Measurements from ENCODE around the gene BET1. TPM values are rescaled to one million over a fixed set of nuclear protein-coding genes. Genes with fewer than 3 reads are reported as not detected.

The BET1 gene
- total and polyA plus RNA-seq, 2 of the 8 experiments (the other 6 are each of a cell fraction or from before 2014, with no cell fraction given) = 20.6 to 31.7 TPM

- H4K5ac ChIP-seq (ENCODE audit: insufficient read length, low read depth, low read length) = no peak overlapping the region
- no peak overlapping the region for H4K91ac ChIP-seq (replicated peaks; ENCODE audit: insufficient read length, low read length)
- H3K36me3 ChIP-seq (ENCODE audit: control insufficient read depth in 2 of 4, insufficient read depth in 4 of 4, low read length in 3 of 4) = no peaks in the 10 kb centered on the region
- H2BK120ac ChIP-seq (replicated peaks; ENCODE audit: low read depth, low read length) = no peak overlapping the region
- H3K4me3 ChIP-seq (ENCODE audit: extremely low read depth in 1 of 4, insufficient read depth in 2 of 4, low read depth in 3 of 4, low read length in 4 of 4) = no peak overlapping the region
- H3K9ac ChIP-seq (replicated peaks in 1 of 4; ENCODE audit: extremely low read depth in 1 of 4, low read depth in 3 of 4, low read length in 3 of 4) = no peak overlapping the region
- no peaks in the 10 kb centered on the region for H3K4me1 ChIP-seq (replicated peaks in 1 of 4; ENCODE audit: control insufficient read depth in 3 of 4, insufficient read depth in 4 of 4, low read length in 3 of 4)
- no peak overlapping the region for H2AFZ ChIP-seq (ENCODE audit: low read length)
- no peak overlapping the region for H2BK5ac ChIP-seq (ENCODE audit: low read depth, low read length)
- FAIRE-seq (no peak), DNase-seq (ENCODE audit: low read depth in 1 of 2, low spot score in 2 of 2) (no peak)
- ChIA-PET CTCF (ENCODE audit: partially characterized antibody) (interaction anchor here (1.5 to 2.2 kb wide), 2 partner anchors 27 to 50 kb away, joined by 3 to 7 read pairs; partner anchors contain the start of gene GNG11), POLR2A (ENCODE audit: partially characterized antibody) (no interaction called here)
- no peaks in the 10 kb centered on the region for H3K79me1 ChIP-seq (ENCODE audit: low read depth, low read length)
- H3K14ac ChIP-seq (ENCODE audit: insufficient read length) = no peak overlapping the region
- H3K23me2 ChIP-seq (ENCODE audit: low read depth, low read length) = no peaks in the 10 kb centered on the region
- H2BK20ac ChIP-seq (ENCODE audit: low read length) = no peak overlapping the region
- H3K56ac ChIP-seq (replicated peaks; ENCODE audit: insufficient read length, low read depth, low read length) = no peak overlapping the region
- no peak overlapping the region for H3K18ac ChIP-seq (ENCODE audit: extremely low read depth, low read length)
- no peak overlapping the region for H3K4ac ChIP-seq (replicated peaks; ENCODE audit: insufficient read length, low read depth, low read length)
- H2BK12ac ChIP-seq (ENCODE audit: low read depth, low read length) = no peak overlapping the region
- H3K4me2 ChIP-seq (ENCODE audit: insufficient read depth in 1 of 2, low read depth in 2 of 2, low read length in 2 of 2) = no peak overlapping the region
- no peak overlapping the region for H3K23ac ChIP-seq (ENCODE audit: insufficient read length)
- no peak overlapping the region for H2BK15ac ChIP-seq (ENCODE audit: low read length)
- no peak overlapping the region for H3K27ac ChIP-seq (ENCODE audit: low read depth, low read length)
- H2AK5ac ChIP-seq (ENCODE audit: low read depth, low read length) = no peak overlapping the region
- WGBS, 2 experiments (ENCODE audit: extremely low coverage in 1 of 2, insufficient coverage in 1 of 2, insufficient read length in 1 of 2, insufficient replicate concordance in 2 of 2, low coverage in 1 of 2, low lambda C conversion rate in 2 of 2, missing lambda C conversion rate in 1 of 2) = 92% methylated on average over 1 of the region's 2 CpGs; no CpG with 5 or more reads in 1 of the 2 experiments
- H3K9me3 ChIP-seq (ENCODE audit: insufficient read depth in 2 of 2, low read depth in 1 of 2, low read length in 1 of 2) = no peaks in the 10 kb centered on the region
- peaks cover 0 to 1% (median 0%) of the 10 kb centered on the region in 4 experiments; a peak in 1 of 7 replicates for H3K27me3 ChIP-seq (replicated peaks in 1 of 4; ENCODE audit: control insufficient read depth in 3 of 4, extremely low read depth in 1 of 4, insufficient read depth in 3 of 4, low read length in 3 of 4)
- no peaks in the 10 kb centered on the region for H3K79me2 ChIP-seq (ENCODE audit: control insufficient read depth in 1 of 2, insufficient read depth in 2 of 2, low read length in 2 of 2)
- H4K20me1 ChIP-seq (replicated peaks in 1 of 2; ENCODE audit: control insufficient read depth in 1 of 2, insufficient read depth in 2 of 2, low read length in 2 of 2) = no peaks in the 10 kb centered on the region
- H4K8ac ChIP-seq (ENCODE audit: extremely low read depth, insufficient read depth, low read length) = no peak overlapping the region
- no peak for TF ChIP-seq TAF7 (optimal IDR thresholded peaks at IDR 0.05; ENCODE audit: borderline replicate concordance, low read depth, low read length)
- no peak for TF ChIP-seq SUZ12 (IDR thresholded peaks at IDR 0.05; ENCODE audit: low read length)
- no peak for TF ChIP-seq E2F6 (IDR thresholded peaks at IDR 0.05)
- TF ChIP-seq SP4 (IDR thresholded peaks at IDR 0.05; ENCODE audit: low read length) = no peak
- no peak for TF ChIP-seq RNF2 (IDR thresholded peaks at IDR 0.05; ENCODE audit: borderline replicate concordance, low read depth, low read length, missing control alignments, poor library complexity, severe bottlenecking)
- TF ChIP-seq POU5F1 (IDR thresholded peaks at IDR 0.05; ENCODE audit: low read depth, low read length) = no peak
- TF ChIP-seq EP300 (IDR thresholded peaks at IDR 0.05; ENCODE audit: borderline replicate concordance in 1 of 2, low read depth in 2 of 2, low read length in 2 of 2) = no peak
- TF ChIP-seq RFX5 (IDR thresholded peaks at IDR 0.05; ENCODE audit: borderline replicate concordance, low read depth, low read length) = no peak
- no peak for TF ChIP-seq SRF (IDR thresholded peaks at IDR 0.05; ENCODE audit: low read depth, low read length)
- TF ChIP-seq GABPA (IDR thresholded peaks at IDR 0.05; ENCODE audit: borderline replicate concordance, insufficient read depth, low read length) = no peak
- no peak for TF ChIP-seq CBX8 (IDR thresholded peaks at IDR 0.05; ENCODE audit: borderline replicate concordance, low read depth, low read length)
- TF ChIP-seq TEAD4 (IDR thresholded peaks at IDR 0.05; ENCODE audit: low read depth, low read length) = no peak
- no peak for TF ChIP-seq CEBPB (IDR thresholded peaks at IDR 0.05; ENCODE audit: low read depth, low read length)
- TF ChIP-seq KDM5A (IDR thresholded peaks at IDR 0.05; ENCODE audit: low read length) = no peak
These were observed 55.3 kb downstream of the BET1 start for GRCh38 chr7:93948873-93949272.
